Tibial nerve (tissue), 4 donors: ENCODE measurements around the gene PCBP1. TPM values are rescaled to one million over a fixed set of nuclear protein-coding genes. Genes with fewer than 3 reads are reported as not detected.

ENCODE experiments used
- DNase-seq, 2 donors: peaks; one replicate each; pipeline ENCODE4 v3.0.0-alpha.2; 2019; ENCODE audit warnings: low spot score in 2 of 2
- H3K27ac ChIP-seq, 4 donors: fragments of 200-600 bp; sonication (generic) in 3 of 4; one replicate each; pipeline ENCODE4 v1.5.1; 2017 to 2019; ENCODE audit warnings: mild to moderate bottlenecking in 1 of 4
- H3K27me3 ChIP-seq, 2 donors: fragments of 200-600 bp; sonication (generic) in 1 of 2; one replicate each; pipeline versions ENCODE4 v1.5.1 to v1.6.0; 2017 to 2019
- H3K36me3 ChIP-seq, 3 donors: fragments of 200-600 bp; sonication (generic); one replicate each; pipeline ENCODE4 v1.5.1; 2018 to 2019
- H3K4me1 ChIP-seq, 4 donors: fragments of 200-600 bp; sonication (generic) in 3 of 4; one replicate each; pipeline ENCODE4 v1.5.1; 2017 to 2019
- H3K4me3 ChIP-seq, 4 donors: fragments of 200-600 bp; sonication (generic) in 3 of 4; one replicate each; pipeline ENCODE4 v1.5.1; 2017 to 2019; ENCODE audit warnings: mild to moderate bottlenecking in 1 of 4, moderate library complexity in 1 of 4
- H3K9me3 ChIP-seq, 4 donors: fragments of 200-600 bp; sonication (generic) in 3 of 4; one replicate each; pipeline ENCODE4 v1.5.1; 2017 to 2019
- CTCF ChIP-seq, 5 experiments: fragments of 200-600 bp in 3 of 5; fragments of 450-650 bp in 2 of 5; sonication (generic) in 3 of 5; IDR thresholded peaks; one replicate each; pipeline ENCODE4 v1.5.1; 2016 to 2019; ENCODE audit warnings: antibody characterized with exemption in 5 of 5, mild to moderate bottlenecking in 3 of 5, moderate library complexity in 2 of 5
- EP300 ChIP-seq, 2 donors: sonication (generic); formaldehyde crosslinking; IDR thresholded peaks; one replicate each; pipeline ENCODE4 v1.6.1; 2017; ENCODE audit warnings: antibody characterized with exemption in 2 of 2, mild to moderate bottlenecking in 1 of 2
- POLR2A ChIP-seq, 2 donors: fragments of 450-650 bp; IDR thresholded peaks; one replicate each; pipeline ENCODE4 v1.6.1; 2017; ENCODE audit warnings: antibody characterized with exemption in 2 of 2, mild to moderate bottlenecking in 2 of 2, moderate library complexity in 2 of 2
- WGBS, 2 donors: methylation state at CpG; one replicate each; pipeline ENCODE4 v1.1.5; 2018; 5-methylcytosine and 5-hydroxymethylcytosine counted together
- total RNA-seq, 4 donors: library from RNA; depleted of rRNA; stranded (reverse); fragments of >200 nt; gene quantifications; one replicate each; pipeline ENCODE4 v1.1.0, GENCODE V29; 2016

PCBP1 gene
- total RNA-seq, 4 donors from 2014 or later, result 157 to 203 (median 188) TPM

- peak in 1 of 2 donors; percentile 17 for TF ChIP-seq POLR2A (IDR thresholded peaks at IDR 0.05)
- peak in 1 of 2 donors; percentile 28 for TF ChIP-seq EP300 (IDR thresholded peaks at IDR 0.05)
- TF ChIP-seq CTCF (IDR thresholded peaks at IDR 0.05), result no peak
- H3K27ac ChIP-seq, result peak overlapping the region; percentile 98 to 100 (median 100)
- H3K27me3 ChIP-seq, result no peaks in the 10 kb centered on the region
- H3K4me1 ChIP-seq, result peaks cover 0 to 59% (median 32%) of the 10 kb centered on the region in 4 donors
- no peaks in the 10 kb centered on the region for H3K9me3 ChIP-seq
- WGBS, 2 donors, result 8 to 10% methylated on average over 11 of the region's 11 CpGs
- peaks cover 0 to 24% (median 0%) of the 10 kb centered on the region in 3 donors for H3K36me3 ChIP-seq
- peak overlapping the region; percentile 62 to 90 (median 78) for H3K4me3 ChIP-seq
- DNase-seq, result no peak
Observed at GRCh38 chr2:70089220-70089982, 2.1 kb downstream of the PCBP1 start.

GRCh38 chr2:70089983-70090525 is 2.8 kb downstream of the PCBP1 start:
- peak overlapping the region in 3 of 4 donors; percentile 62 to 90 (median 78) for H3K4me3 ChIP-seq
- no peaks in the 10 kb centered on the region for H3K9me3 ChIP-seq
- peaks cover 0 to 24% (median 0%) of the 10 kb centered on the region in 3 donors for H3K36me3 ChIP-seq
- DNase-seq, result no peak
- TF ChIP-seq CTCF (IDR thresholded peaks at IDR 0.05) (no peak), EP300 (IDR thresholded peaks at IDR 0.05) (peak in 1 of 2 donors; percentile 12)
- no peaks in the 10 kb centered on the region for H3K27me3 ChIP-seq
- peak overlapping the region; percentile 98 to 100 (median 100) for H3K27ac ChIP-seq
- peaks cover 0 to 59% (median 31%) of the 10 kb centered on the region in 4 donors for H3K4me1 ChIP-seq
- 20 to 23% methylated on average over 6 of the region's 6 CpGs for WGBS, 2 donors

- TF ChIP-seq EP300 (IDR thresholded peaks at IDR 0.05) (no peak), CTCF (IDR thresholded peaks at IDR 0.05) (no peak), POLR2A (IDR thresholded peaks at IDR 0.05) (no peak)
- Histone ChIP-seq H3K4me1 (peaks cover 0 to 58% (median 30%) of the 10 kb centered on the region in 4 donors), H3K4me3 (no peak overlapping the region), H3K36me3 (peaks cover 0 to 24% (median 0%) of the 10 kb centered on the region in 3 donors), H3K9me3 (no peaks in the 10 kb centered on the region), H3K27me3 (no peaks in the 10 kb centered on the region), H3K27ac (peak overlapping the region; percentile 98 to 100 (median 100))
- 88 to 95% methylated on average over 4 of the region's 4 CpGs for WGBS, 2 donors
- DNase-seq, result no peak
Observed at GRCh38 chr2:70090706-70091334, 3.5 kb downstream of the PCBP1 start.

GRCh38 chr2:70091364-70091763 is 4.1 kb downstream of the PCBP1 start:
- H3K36me3 ChIP-seq, result peaks cover 0 to 24% (median 0%) of the 10 kb centered on the region in 3 donors
- peaks cover 0 to 62% (median 33%) of the 10 kb centered on the region in 4 donors for H3K4me1 ChIP-seq
- 60 to 71% methylated on average over 2 of the region's 2 CpGs for WGBS, 2 donors
- no peak overlapping the region for H3K4me3 ChIP-seq
- no peaks in the 10 kb centered on the region for H3K9me3 ChIP-seq
- H3K27ac ChIP-seq, result peak overlapping the region in 2 of 4 donors; percentile 29 to 99
- no peak for DNase-seq
- TF ChIP-seq POLR2A (IDR thresholded peaks at IDR 0.05) (no peak), CTCF (IDR thresholded peaks at IDR 0.05) (no peak), EP300 (IDR thresholded peaks at IDR 0.05) (no peak)
- H3K27me3 ChIP-seq, result no peaks in the 10 kb centered on the region
